HG02938 (cell line): ENCODE results near the gene CENPU.

Source experiments
- ATAC-seq: cut with Tn5 transposase; IDR thresholded peaks from one replicate; pipeline ENCODE4 v1.9.1; 2021; ENCODE audit warnings: mild to moderate bottlenecking, moderate library complexity; ENCODE audit not compliant: unreplicated experiment

The CENPU gene

GRCh38 chr4:184645904-184646610 lies 87.8 kb downstream of the CENPU start:
- ATAC-seq: no peak

- no peak for ATAC-seq
These were observed 89.2 kb downstream of the CENPU start for GRCh38 chr4:184644553-184645307.
